ENCODE data around the gene PPP2R2D.
"Not testable (repeated sequence)": the region's sequence is repeated elsewhere in the genome, so short reads cannot be mapped to it uniquely, and the experiment has no call there.

Gene PPP2R2D

GRCh38 chr10:131868436-131868835, 32.4 kb upstream of the PPP2R2D start:
- DNase-seq (ENCODE audit: low read depth in 2 of 2) = no peak

- DNase-seq (ENCODE audit: low read depth in 2 of 2) = no peak
These were observed 31.5 kb upstream of the PPP2R2D start for GRCh38 chr10:131869344-131869743.

- DNase-seq (ENCODE audit: low read depth in 2 of 2) = no peak
These were observed 30.4 kb upstream of the PPP2R2D start for GRCh38 chr10:131870411-131870810.

GRCh38 chr10:131870831-131871672, 29.8 kb upstream of the PPP2R2D start:
- DNase-seq (ENCODE audit: low read depth in 2 of 2) = no peak

GRCh38 chr10:131871673-131872005, 29.2 kb upstream of the PPP2R2D start:
- no peak for DNase-seq (ENCODE audit: low read depth in 2 of 2)

GRCh38 chr10:131872011-131872826, 28.6 kb upstream of the PPP2R2D start:
- no peak for DNase-seq (ENCODE audit: low read depth in 2 of 2)

GRCh38 chr10:131872827-131873375, 27.9 kb upstream of the PPP2R2D start:
- no peak for DNase-seq (ENCODE audit: low read depth in 2 of 2)

- peak in 1 of 2 donors; percentile 23 for DNase-seq (ENCODE audit: low read depth in 2 of 2)
These were observed 25.8 kb upstream of the PPP2R2D start for GRCh38 chr10:131874991-131875451.

GRCh38 chr10:131875501-131875900, 25.3 kb upstream of the PPP2R2D start:
- no peak for DNase-seq (ENCODE audit: low read depth in 2 of 2)

- no peak for DNase-seq (ENCODE audit: low read depth in 2 of 2)
These were observed 24.8 kb upstream of the PPP2R2D start for GRCh38 chr10:131876017-131876416.

GRCh38 chr10:131876508-131876907, 24.3 kb upstream of the PPP2R2D start:
- DNase-seq (ENCODE audit: low read depth in 2 of 2) = no peak

GRCh38 chr10:131880016-131880590, 20.7 kb upstream of the PPP2R2D start:
- no peak for DNase-seq (ENCODE audit: low read depth in 2 of 2)

GRCh38 chr10:131881104-131881880, 19.5 kb upstream of the PPP2R2D start:
- DNase-seq (ENCODE audit: low read depth in 2 of 2) = no peak

- DNase-seq (ENCODE audit: low read depth in 2 of 2) = no peak
These were observed 18.7 kb upstream of the PPP2R2D start for GRCh38 chr10:131882151-131882550.

- no peak for DNase-seq (ENCODE audit: low read depth in 2 of 2)
These were observed 18.0 kb upstream of the PPP2R2D start for GRCh38 chr10:131882590-131883451.

GRCh38 chr10:131883621-131884393, 17.0 kb upstream of the PPP2R2D start:
- DNase-seq (ENCODE audit: low read depth in 2 of 2) = not testable (repeated sequence)

GRCh38 chr10:131885391-131886165, 15.2 kb upstream of the PPP2R2D start:
- peak; percentile 69 to 71 for DNase-seq (ENCODE audit: low read depth in 2 of 2)

GRCh38 chr10:131886237-131886636, 14.6 kb upstream of the PPP2R2D start:
- DNase-seq (ENCODE audit: low read depth in 2 of 2) = no peak

GRCh38 chr10:131888186-131888604, 12.6 kb upstream of the PPP2R2D start:
- DNase-seq (ENCODE audit: low read depth in 2 of 2) = no peak
